ENCODE data around the gene CCR2.
"Not testable (repeated sequence)": the region's sequence is repeated elsewhere in the genome, so short reads cannot be mapped to it uniquely, and the experiment has no call there.

Gene CCR2

GRCh38 chr3:46383951-46384330 is 30.0 kb downstream of the CCR2 start:
- H3K36me3 ChIP-seq (ENCODE audit: control insufficient read depth in 4 of 4, insufficient read depth in 4 of 4, low read length in 3 of 4) = no peaks in the 10 kb centered on the region
- no peaks in the 10 kb centered on the region for H3K27me3 ChIP-seq (replicated peaks in 2 of 5; ENCODE audit: control insufficient read depth in 4 of 5, insufficient read depth in 5 of 5, low read length in 4 of 5)
- no peak overlapping the region for H3K27ac ChIP-seq (ENCODE audit: insufficient read depth in 1 of 2, low read depth in 1 of 2, low read length in 2 of 2, poor library complexity in 1 of 2, severe bottlenecking in 2 of 2)
- ChIA-PET CTCF (interaction anchor here (0.8 to 3.6 kb wide), 15 partner anchors 9 to 304 kb away, joined by 3 to 18 read pairs (median 3); partner anchors contain the start of gene CCR5), POLR2A (interaction anchor here (1.1 kb wide), 1 partner anchor 13 kb away, joined by 3 read pairs; the partner anchor contains the start of gene CCR5)
- WGBS (ENCODE audit: insufficient coverage) = 50% methylated on average over 5 of the region's 5 CpGs
- H3K4me1 ChIP-seq (ENCODE audit: control extremely low read depth in 1 of 4, control insufficient read depth in 4 of 4, insufficient read depth in 4 of 4, low read length in 3 of 4) = peaks cover 22 to 51% (median 34%) of the 10 kb centered on the region in 4 experiments
- peak in 2 of 3 donors; percentile 58 to 81 for DNase-seq
- H3K9me3 ChIP-seq (ENCODE audit: control extremely low read depth in 1 of 5, control insufficient read depth in 4 of 5, insufficient read depth in 2 of 5, low read depth in 1 of 5, low read length in 4 of 5) = peaks cover 0 to 4% (median 0%) of the 10 kb centered on the region in 5 experiments
- H3K4me3 ChIP-seq (ENCODE audit: control insufficient read depth in 1 of 7, extremely low read depth in 1 of 7, insufficient read depth in 4 of 7, low read depth in 2 of 7, low read length in 6 of 7) = no peak overlapping the region

GRCh38 chr3:46386205-46386604 is 32.3 kb downstream of the CCR2 start:
- POLR2A ChIA-PET = interaction anchor here (0.5 kb wide), 1 partner anchor 21 kb away, joined by 3 read pairs; the partner anchor contains the start of genes CCR5AS and CCRL2
- DNase-seq = peak; percentile 44 to 95 (median 90)
- CTCF ChIA-PET = interaction anchor here (0.7 to 2.0 kb wide), 6 partner anchors 11 to 299 kb away, joined by 3 to 7 read pairs (median 3); no protein-coding TSS in a partner anchor
- 11% methylated on average over 3 of the region's 4 CpGs for WGBS (ENCODE audit: insufficient coverage)
- H3K4me3 ChIP-seq (ENCODE audit: control insufficient read depth in 1 of 7, extremely low read depth in 1 of 7, insufficient read depth in 4 of 7, low read depth in 2 of 7, low read length in 6 of 7) = no peak overlapping the region
- H3K9me3 ChIP-seq (ENCODE audit: control extremely low read depth in 1 of 5, control insufficient read depth in 4 of 5, insufficient read depth in 2 of 5, low read depth in 1 of 5, low read length in 4 of 5) = peaks cover 0 to 4% (median 0%) of the 10 kb centered on the region in 5 experiments
- H3K27me3 ChIP-seq (replicated peaks in 2 of 5; ENCODE audit: control insufficient read depth in 4 of 5, insufficient read depth in 5 of 5, low read length in 4 of 5) = no peaks in the 10 kb centered on the region
- peaks cover 15 to 39% (median 30%) of the 10 kb centered on the region in 4 experiments for H3K4me1 ChIP-seq (ENCODE audit: control extremely low read depth in 1 of 4, control insufficient read depth in 4 of 4, insufficient read depth in 4 of 4, low read length in 3 of 4)
- H3K36me3 ChIP-seq (ENCODE audit: control insufficient read depth in 4 of 4, insufficient read depth in 4 of 4, low read length in 3 of 4) = no peaks in the 10 kb centered on the region
- peak overlapping the region in 1 of 2 experiments; percentile 47 for H3K27ac ChIP-seq (ENCODE audit: insufficient read depth in 1 of 2, low read depth in 1 of 2, low read length in 2 of 2, poor library complexity in 1 of 2, severe bottlenecking in 2 of 2)

- CTCF ChIA-PET = interaction anchor here (0.9 kb wide), 1 partner anchor 11 kb away, joined by 3 read pairs; no protein-coding TSS in a partner anchor
- H3K27ac ChIP-seq (ENCODE audit: insufficient read depth in 1 of 2, low read depth in 1 of 2, low read length in 2 of 2, poor library complexity in 1 of 2, severe bottlenecking in 2 of 2); DNase-seq; H3K36me3 ChIP-seq (ENCODE audit: control insufficient read depth in 4 of 4, insufficient read depth in 4 of 4, low read length in 3 of 4); H3K27me3 ChIP-seq (replicated peaks in 2 of 5; ENCODE audit: control insufficient read depth in 4 of 5, insufficient read depth in 5 of 5, low read length in 4 of 5); POLR2A ChIA-PET; H3K4me3 ChIP-seq (ENCODE audit: control insufficient read depth in 1 of 7, extremely low read depth in 1 of 7, insufficient read depth in 4 of 7, low read depth in 2 of 7, low read length in 6 of 7); H3K9me3 ChIP-seq (ENCODE audit: control extremely low read depth in 1 of 5, control insufficient read depth in 4 of 5, insufficient read depth in 2 of 5, low read depth in 1 of 5, low read length in 4 of 5): not testable (repeated sequence)
- WGBS (ENCODE audit: insufficient coverage) = 100% methylated on average over 4 of the region's 4 CpGs
- H3K4me1 ChIP-seq (ENCODE audit: control extremely low read depth in 1 of 4, control insufficient read depth in 4 of 4, insufficient read depth in 4 of 4, low read length in 3 of 4) = peaks cover 6 to 26% (median 18%) of the 10 kb centered on the region in 4 experiments
Measured at GRCh38 chr3:46388847-46389246, 34.9 kb downstream of the CCR2 start.

GRCh38 chr3:46389306-46389705 is 35.4 kb downstream of the CCR2 start:
- POLR2A ChIA-PET = no interaction called here
- no peak for DNase-seq
- CTCF ChIA-PET = interaction anchor here (0.9 kb wide), 1 partner anchor 10 kb away, joined by 3 read pairs; no protein-coding TSS in a partner anchor
- Histone ChIP-seq H3K4me1 (ENCODE audit: control extremely low read depth in 1 of 4, control insufficient read depth in 4 of 4, insufficient read depth in 4 of 4, low read length in 3 of 4) (peaks cover 6 to 21% (median 16%) of the 10 kb centered on the region in 4 experiments), H3K36me3 (ENCODE audit: control insufficient read depth in 4 of 4, insufficient read depth in 4 of 4, low read length in 3 of 4) (no peaks in the 10 kb centered on the region), H3K27ac (ENCODE audit: insufficient read depth in 1 of 2, low read depth in 1 of 2, low read length in 2 of 2, poor library complexity in 1 of 2, severe bottlenecking in 2 of 2) (no peak overlapping the region), H3K27me3 (replicated peaks in 2 of 5; ENCODE audit: control insufficient read depth in 4 of 5, insufficient read depth in 5 of 5, low read length in 4 of 5) (no peaks in the 10 kb centered on the region), H3K9me3 (ENCODE audit: control extremely low read depth in 1 of 5, control insufficient read depth in 4 of 5, insufficient read depth in 2 of 5, low read depth in 1 of 5, low read length in 4 of 5) (peaks cover 0 to 4% (median 0%) of the 10 kb centered on the region in 5 experiments), H3K4me3 (ENCODE audit: control insufficient read depth in 1 of 7, extremely low read depth in 1 of 7, insufficient read depth in 4 of 7, low read depth in 2 of 7, low read length in 6 of 7) (no peak overlapping the region)
- WGBS (ENCODE audit: insufficient coverage) = 85% methylated on average over 6 of the region's 6 CpGs

- WGBS (ENCODE audit: insufficient coverage) = 95% methylated on average over 5 of the region's 5 CpGs
- H3K9me3 ChIP-seq (ENCODE audit: control extremely low read depth in 1 of 5, control insufficient read depth in 4 of 5, insufficient read depth in 2 of 5, low read depth in 1 of 5, low read length in 4 of 5); POLR2A ChIA-PET; H3K27ac ChIP-seq (ENCODE audit: insufficient read depth in 1 of 2, low read depth in 1 of 2, low read length in 2 of 2, poor library complexity in 1 of 2, severe bottlenecking in 2 of 2); H3K4me3 ChIP-seq (ENCODE audit: control insufficient read depth in 1 of 7, extremely low read depth in 1 of 7, insufficient read depth in 4 of 7, low read depth in 2 of 7, low read length in 6 of 7); H3K27me3 ChIP-seq (replicated peaks in 2 of 5; ENCODE audit: control insufficient read depth in 4 of 5, insufficient read depth in 5 of 5, low read length in 4 of 5); CTCF ChIA-PET; H3K36me3 ChIP-seq (ENCODE audit: control insufficient read depth in 4 of 4, insufficient read depth in 4 of 4, low read length in 3 of 4); DNase-seq: not testable (repeated sequence)
- H3K4me1 ChIP-seq (ENCODE audit: control extremely low read depth in 1 of 4, control insufficient read depth in 4 of 4, insufficient read depth in 4 of 4, low read length in 3 of 4) = peaks cover 2 to 18% (median 11%) of the 10 kb centered on the region in 4 experiments
Measured at GRCh38 chr3:46391526-46391925, 37.6 kb downstream of the CCR2 start.

- Histone ChIP-seq H3K27ac (ENCODE audit: insufficient read depth in 1 of 2, low read depth in 1 of 2, low read length in 2 of 2, poor library complexity in 1 of 2, severe bottlenecking in 2 of 2) (no peak overlapping the region), H3K4me3 (ENCODE audit: control insufficient read depth in 1 of 7, extremely low read depth in 1 of 7, insufficient read depth in 4 of 7, low read depth in 2 of 7, low read length in 6 of 7) (no peak overlapping the region), H3K9me3 (ENCODE audit: control extremely low read depth in 1 of 5, control insufficient read depth in 4 of 5, insufficient read depth in 2 of 5, low read depth in 1 of 5, low read length in 4 of 5) (no peaks in the 10 kb centered on the region), H3K27me3 (replicated peaks in 2 of 5; ENCODE audit: control insufficient read depth in 4 of 5, insufficient read depth in 5 of 5, low read length in 4 of 5) (no peaks in the 10 kb centered on the region), H3K4me1 (ENCODE audit: control extremely low read depth in 1 of 4, control insufficient read depth in 4 of 4, insufficient read depth in 4 of 4, low read length in 3 of 4) (peaks cover 4 to 22% (median 11%) of the 10 kb centered on the region in 4 experiments), H3K36me3 (ENCODE audit: control insufficient read depth in 4 of 4, insufficient read depth in 4 of 4, low read length in 3 of 4) (no peaks in the 10 kb centered on the region)
- POLR2A ChIA-PET = interaction anchor here (0.7 kb wide), 1 partner anchor 525 kb away, joined by 3 read pairs; no protein-coding TSS in a partner anchor
- DNase-seq = no peak
- CTCF ChIA-PET = no interaction called here
- WGBS (ENCODE audit: insufficient coverage) = 100% methylated on average over 1 of the region's 2 CpGs
Measured at GRCh38 chr3:46393011-46393410, 39.1 kb downstream of the CCR2 start.

Data from common myeloid progenitor, CD34-positive (primary cell).